Activated CD4-positive, alpha-beta T cell treated with anti-CD3 and anti-CD28 coated beads for 48 hours (primary cell): ENCODE data around the gene BCHE.

Source experiments
- DNase-seq: peaks from one replicate; pipeline ENCODE4 v3.0.0-alpha.2; 2020

BCHE gene

DNA sequence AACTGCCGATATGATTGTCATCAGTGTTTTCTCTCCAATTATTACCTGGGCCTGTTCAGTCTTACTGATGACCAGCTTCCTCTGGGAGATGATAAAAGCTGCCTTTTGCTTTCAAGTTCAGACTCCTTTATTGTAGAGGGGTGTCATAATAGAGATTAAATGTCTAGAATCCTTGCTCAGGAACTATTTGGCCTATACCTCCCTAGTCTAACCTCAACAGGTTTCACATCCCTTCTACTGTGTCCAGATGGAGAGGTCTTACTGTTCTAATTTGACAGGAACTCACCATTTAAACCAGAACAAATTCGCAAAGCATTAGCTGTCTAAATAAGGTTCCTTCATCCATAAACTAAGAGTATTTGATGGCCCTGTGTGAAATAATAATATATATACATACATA is 88.0 kb downstream of the BCHE start:
- no peak for DNase-seq

DNA sequence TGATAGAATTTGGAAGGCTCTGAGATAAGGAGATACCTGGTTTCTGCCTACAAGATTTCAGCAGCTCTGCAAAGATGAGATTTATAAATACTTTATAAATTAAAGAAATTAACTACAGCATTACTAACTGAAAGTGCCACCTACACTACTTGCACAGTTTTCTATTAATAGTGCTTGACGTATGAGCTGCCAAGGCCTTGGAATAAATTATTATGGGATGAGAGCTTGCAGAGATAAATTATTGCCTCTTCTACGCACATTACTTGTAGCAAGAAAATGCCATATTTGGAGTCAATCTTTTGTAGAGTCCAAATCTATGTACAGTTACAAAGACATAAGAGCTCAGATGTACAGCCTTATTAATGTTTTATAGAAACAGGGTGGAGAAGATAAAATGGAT is 89.1 kb downstream of the BCHE start:
- no peak for DNase-seq

DNA sequence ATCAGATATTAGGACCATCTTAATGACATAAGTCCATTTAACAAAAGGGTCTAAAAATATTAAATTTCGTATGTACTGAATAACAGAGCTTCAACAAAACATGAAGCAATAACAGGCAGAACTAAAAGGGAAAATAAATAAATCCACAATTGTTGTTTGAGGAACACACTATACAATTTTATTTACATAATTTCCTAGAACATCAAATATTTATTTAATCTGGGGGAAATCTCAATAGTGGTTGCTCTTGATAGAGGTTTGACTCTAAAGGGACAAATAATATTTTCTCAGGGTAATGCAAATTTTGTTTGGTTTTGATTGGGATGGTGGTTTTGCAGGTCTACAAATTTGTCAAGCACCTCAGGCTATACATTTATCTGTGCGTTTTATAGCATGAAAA is 90.3 kb downstream of the BCHE start:
- no peak for DNase-seq

DNA sequence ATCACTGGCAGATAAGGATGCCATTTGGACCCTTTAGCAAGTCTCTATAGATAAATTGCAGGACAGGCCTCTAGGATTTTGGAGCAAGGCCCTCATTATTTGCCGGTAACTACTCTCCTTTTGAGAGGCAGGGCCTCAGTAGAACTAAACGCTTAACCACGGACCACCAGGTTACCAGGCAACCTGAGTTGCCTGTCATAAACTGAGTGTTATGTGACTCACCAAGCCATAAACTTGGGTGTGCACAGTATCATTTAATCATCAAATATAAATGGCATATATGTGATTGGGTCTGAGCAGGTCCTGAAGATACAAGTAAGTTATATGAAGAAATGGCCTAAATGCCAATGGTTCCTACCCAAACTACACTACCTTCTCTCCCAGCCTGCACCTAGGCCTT is 93.2 kb downstream of the BCHE start:
- no peak for DNase-seq

DNA sequence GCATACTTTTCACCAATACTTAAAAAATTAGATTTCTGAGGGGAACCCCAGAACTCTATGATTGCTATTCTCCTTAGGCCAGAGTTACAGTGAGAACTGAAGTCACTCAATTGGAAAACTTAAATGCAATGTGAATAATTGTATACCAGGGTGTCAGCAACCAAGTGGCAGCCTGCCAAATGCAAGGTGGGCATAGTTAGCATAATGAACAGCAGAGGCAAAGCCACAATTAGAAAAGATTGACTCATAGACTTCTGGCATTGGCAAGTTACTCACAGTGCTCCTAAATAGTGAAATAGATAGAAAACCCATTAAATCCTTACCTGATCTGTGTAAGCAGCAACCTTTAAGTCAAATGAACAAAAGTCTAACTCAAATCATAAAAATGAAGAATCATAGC is 94.9 kb downstream of the BCHE start:
- no peak for DNase-seq

DNA sequence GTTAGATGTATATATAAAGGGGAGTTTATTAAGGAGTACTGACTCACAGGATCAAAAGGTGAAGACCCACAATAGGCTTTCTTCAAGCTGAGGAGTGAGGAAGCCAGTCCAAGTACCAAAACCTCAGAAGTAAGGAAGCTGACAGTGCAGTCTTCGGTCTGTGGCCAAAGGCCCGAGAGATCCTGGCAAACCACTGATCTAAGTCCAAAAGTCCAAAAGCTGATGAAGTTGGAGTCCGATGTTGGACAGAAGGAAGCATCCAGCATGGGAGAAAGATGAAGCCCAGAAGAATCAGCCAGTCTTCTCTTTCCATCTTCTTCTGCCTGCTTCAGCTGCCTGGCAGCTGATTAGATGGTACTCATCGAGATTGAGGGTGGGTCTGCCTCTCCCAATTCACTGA is 107.5 kb downstream of the BCHE start:
- DNase-seq = no peak

DNA sequence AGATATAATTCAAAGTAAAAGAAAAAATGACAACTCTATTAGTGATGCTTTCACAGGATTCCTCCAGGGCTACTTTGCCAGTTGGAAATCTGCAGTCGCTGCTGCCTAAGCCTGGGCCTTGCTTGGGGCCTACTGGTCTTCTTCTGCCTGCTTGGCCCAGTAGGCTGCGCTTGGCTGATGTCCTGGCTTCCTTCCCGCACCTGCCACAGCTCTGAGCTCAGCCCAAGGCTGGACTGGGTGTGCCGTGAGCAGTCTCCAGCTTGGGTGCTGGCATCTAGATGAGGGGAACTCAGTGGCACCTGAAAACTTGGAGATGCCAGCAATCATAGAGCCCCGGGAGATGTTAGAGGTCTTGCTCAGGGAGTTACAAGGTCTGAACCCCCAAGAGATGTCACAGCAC is 108.3 kb downstream of the BCHE start:
- DNase-seq = no peak

DNA sequence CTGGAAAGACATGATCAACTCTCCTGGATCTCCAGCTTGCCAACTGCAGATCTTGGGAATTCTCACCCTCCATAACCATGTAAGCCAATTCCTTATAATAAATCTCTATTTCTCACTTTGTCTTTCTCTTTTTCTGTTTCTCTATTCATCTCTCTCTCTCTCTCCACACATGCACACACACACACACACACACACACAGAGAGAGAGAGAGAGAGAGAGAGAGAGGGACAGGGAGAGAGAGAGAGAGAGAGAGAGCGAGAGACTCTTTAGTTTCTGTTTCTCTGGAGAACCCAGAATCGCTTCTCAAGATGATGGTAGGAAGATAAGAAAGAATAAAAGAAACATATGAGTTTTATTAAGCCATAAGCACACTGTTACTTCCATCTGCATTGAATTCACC is 111.9 kb downstream of the BCHE start:
- no peak for DNase-seq
